ENCODE data around the gene DBP. TPM values are rescaled to one million over a fixed set of nuclear protein-coding genes. Genes with fewer than 3 reads are reported as not detected.
A peak's percentile ranks its signal among the peaks of the same experiment; 100 is the strongest.

Gene DBP
- total RNA-seq, 1 experiment from 2014 or later: 12.0 TPM

- TF ChIP-seq, protein P1, sequence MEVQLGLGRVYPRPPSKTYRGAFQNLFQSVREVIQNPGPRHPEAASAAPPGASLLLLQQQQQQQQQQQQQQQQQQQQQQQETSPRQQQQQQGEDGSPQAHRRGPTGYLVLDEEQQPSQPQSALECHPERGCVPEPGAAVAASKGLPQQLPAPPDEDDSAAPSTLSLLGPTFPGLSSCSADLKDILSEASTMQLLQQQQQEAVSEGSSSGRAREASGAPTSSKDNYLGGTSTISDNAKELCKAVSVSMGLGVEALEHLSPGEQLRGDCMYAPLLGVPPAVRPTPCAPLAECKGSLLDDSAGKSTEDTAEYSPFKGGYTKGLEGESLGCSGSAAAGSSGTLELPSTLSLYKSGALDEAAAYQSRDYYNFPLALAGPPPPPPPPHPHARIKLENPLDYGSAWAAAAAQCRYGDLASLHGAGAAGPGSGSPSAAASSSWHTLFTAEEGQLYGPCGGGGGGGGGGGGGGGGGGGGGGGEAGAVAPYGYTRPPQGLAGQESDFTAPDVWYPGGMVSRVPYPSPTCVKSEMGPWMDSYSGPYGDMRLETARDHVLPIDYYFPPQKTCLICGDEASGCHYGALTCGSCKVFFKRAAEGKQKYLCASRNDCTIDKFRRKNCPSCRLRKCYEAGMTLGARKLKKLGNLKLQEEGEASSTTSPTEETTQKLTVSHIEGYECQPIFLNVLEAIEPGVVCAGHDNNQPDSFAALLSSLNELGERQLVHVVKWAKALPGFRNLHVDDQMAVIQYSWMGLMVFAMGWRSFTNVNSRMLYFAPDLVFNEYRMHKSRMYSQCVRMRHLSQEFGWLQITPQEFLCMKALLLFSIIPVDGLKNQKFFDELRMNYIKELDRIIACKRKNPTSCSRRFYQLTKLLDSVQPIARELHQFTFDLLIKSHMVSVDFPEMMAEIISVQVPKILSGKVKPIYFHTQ (CRISPR knock-in tag; IDR thresholded peaks at IDR 0.05): peak; percentile 86
- peak; percentile 87 for TF ChIP-seq NFATC4 (CRISPR knock-in tag; IDR thresholded peaks at IDR 0.05)
- TF ChIP-seq, protein P2, sequence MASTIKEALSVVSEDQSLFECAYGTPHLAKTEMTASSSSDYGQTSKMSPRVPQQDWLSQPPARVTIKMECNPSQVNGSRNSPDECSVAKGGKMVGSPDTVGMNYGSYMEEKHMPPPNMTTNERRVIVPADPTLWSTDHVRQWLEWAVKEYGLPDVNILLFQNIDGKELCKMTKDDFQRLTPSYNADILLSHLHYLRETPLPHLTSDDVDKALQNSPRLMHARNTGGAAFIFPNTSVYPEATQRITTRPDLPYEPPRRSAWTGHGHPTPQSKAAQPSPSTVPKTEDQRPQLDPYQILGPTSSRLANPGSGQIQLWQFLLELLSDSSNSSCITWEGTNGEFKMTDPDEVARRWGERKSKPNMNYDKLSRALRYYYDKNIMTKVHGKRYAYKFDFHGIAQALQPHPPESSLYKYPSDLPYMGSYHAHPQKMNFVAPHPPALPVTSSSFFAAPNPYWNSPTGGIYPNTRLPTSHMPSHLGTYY (CRISPR knock-in tag; IDR thresholded peaks at IDR 0.05): peak; percentile 93
- no peak for TF ChIP-seq HMGXB4 (CRISPR knock-in tag; IDR thresholded peaks at IDR 0.05)
- no peak for TF ChIP-seq ZBTB21 (CRISPR knock-in tag; IDR thresholded peaks at IDR 0.05; ENCODE audit: borderline replicate concordance)
- peak; percentile 86 for TF ChIP-seq ZNF425 (CRISPR knock-in tag; conservative IDR thresholded peaks at IDR 0.05)
- peak; percentile 91 for TF ChIP-seq ZNF671 (CRISPR knock-in tag; IDR thresholded peaks at IDR 0.05)
- peak; percentile 92 for TF ChIP-seq PRRX2 (CRISPR knock-in tag; IDR thresholded peaks at IDR 0.05)
Measured at GRCh38 chr19:48613852-48614435, 23.2 kb downstream of the DBP start (continued).

DNA sequence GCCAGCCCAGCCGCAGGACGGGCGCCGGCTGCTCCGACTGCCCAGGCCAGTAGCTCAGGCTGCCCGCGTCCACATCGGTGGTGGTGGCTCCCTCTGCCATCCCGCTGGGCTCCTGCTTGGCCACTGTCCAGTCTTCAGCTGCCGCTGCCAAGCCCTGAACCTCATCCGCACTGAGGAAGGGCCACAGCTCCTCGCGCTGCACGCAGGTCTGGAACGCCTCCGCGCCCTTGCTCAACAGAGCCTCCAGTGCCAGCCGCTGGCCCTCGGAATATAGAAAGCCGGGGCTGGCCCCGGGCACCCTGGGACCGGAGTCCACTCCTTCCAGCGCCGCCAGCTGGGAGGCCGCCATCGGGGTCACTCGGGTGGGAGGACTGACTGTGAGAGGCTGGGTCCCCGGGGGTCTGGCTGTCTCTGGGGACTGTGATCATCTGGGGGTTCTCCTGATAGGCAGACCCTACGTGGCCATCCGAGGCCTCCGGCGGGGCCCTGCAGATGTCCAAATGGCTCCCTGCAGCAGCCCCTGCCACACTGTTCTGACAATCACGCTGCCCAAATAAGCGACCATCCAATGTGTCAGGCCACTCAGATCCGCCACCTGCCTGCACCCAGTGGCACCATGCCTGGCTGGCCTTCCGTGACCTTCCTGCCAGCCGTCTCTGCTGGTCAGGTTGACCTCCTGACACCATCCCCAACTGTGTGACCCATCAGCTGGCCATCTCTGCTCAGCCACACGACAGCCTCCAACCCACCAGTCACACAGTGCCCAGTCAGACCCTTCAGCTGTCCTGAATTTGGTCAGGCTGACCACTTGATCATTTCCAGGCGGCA is 23.9 kb downstream of the DBP start:
- TF ChIP-seq, protein P3, sequence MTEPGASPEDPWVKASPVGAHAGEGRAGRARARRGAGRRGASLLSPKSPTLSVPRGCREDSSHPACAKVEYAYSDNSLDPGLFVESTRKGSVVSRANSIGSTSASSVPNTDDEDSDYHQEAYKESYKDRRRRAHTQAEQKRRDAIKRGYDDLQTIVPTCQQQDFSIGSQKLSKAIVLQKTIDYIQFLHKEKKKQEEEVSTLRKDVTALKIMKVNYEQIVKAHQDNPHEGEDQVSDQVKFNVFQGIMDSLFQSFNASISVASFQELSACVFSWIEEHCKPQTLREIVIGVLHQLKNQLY (CRISPR knock-in tag; IDR thresholded peaks at IDR 0.05): no peak
- 0 out of 2 replicates have a peak, but pooled peaks have one; percentile 32 for TF ChIP-seq ZNF671 (CRISPR knock-in tag; IDR thresholded peaks at IDR 0.05)
- no peak for TF ChIP-seq CREB1 (CRISPR knock-in tag; IDR thresholded peaks at IDR 0.05)
- TF ChIP-seq NFATC4 (CRISPR knock-in tag; IDR thresholded peaks at IDR 0.05): 0 out of 2 replicates have a peak, but pooled peaks have one; percentile 8
- TF ChIP-seq NFYB (CRISPR knock-in tag; conservative IDR thresholded peaks at IDR 0.05; ENCODE audit: low read depth): no peak

GRCh38 chr19:48611872-48612271 is 25.3 kb downstream of the DBP start:
- peaks cover 19% of the 10 kb centered on the region for H3K36me3 Mint-ChIP-seq
- H3K9me3 Mint-ChIP-seq: no peaks in the 10 kb centered on the region
- CTCF ChIA-PET: interaction anchor here (4.9 kb wide), 1 partner anchor 23 kb away, joined by 68 read pairs; no protein-coding TSS in a partner anchor
- H3K4me1 Mint-ChIP-seq: peaks cover 32% of the 10 kb centered on the region
- H3K27me3 Mint-ChIP-seq (ENCODE audit: low read depth): no peaks in the 10 kb centered on the region
- POLR2A ChIA-PET: no interaction called here
- ATAC-seq: no peak
- H3K27ac Mint-ChIP-seq: no peak overlapping the region
- no peak overlapping the region for H3K4me3 Mint-ChIP-seq
- no peak for DNase-seq (ENCODE audit: low spot score)
- TF ChIP-seq HMGXB4 (CRISPR knock-in tag; IDR thresholded peaks at IDR 0.05) (no peak), ZNF532 (CRISPR knock-in tag; IDR thresholded peaks at IDR 0.05; ENCODE audit: borderline replicate concordance) (no peak)
- TF ChIP-seq, protein P4, sequence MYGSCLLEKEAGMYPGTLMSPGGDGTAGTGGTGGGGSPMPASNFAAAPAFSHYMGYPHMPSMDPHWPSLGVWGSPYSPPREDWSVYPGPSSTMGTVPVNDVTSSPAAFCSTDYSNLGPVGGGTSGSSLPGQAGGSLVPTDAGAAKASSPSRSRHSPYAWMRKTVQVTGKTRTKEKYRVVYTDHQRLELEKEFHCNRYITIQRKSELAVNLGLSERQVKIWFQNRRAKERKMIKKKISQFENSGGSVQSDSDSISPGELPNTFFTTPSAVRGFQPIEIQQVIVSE (CRISPR knock-in tag; IDR thresholded peaks at IDR 0.05; ENCODE audit: borderline replicate concordance): no peak

More for the DNA sequence above, 23.9 kb downstream of the DBP start:
- DNase-seq (ENCODE audit: low spot score) (no peak), ATAC-seq (no peak)
- Mint-ChIP-seq H3K27me3 (ENCODE audit: low read depth) (no peaks in the 10 kb centered on the region), H3K4me1 (peaks cover 46% of the 10 kb centered on the region), H3K36me3 (peaks cover 33% of the 10 kb centered on the region), H3K27ac (peak overlapping the region; percentile 96), H3K9me3 (no peaks in the 10 kb centered on the region), H3K4me3 (no peak overlapping the region)
- POLR2A ChIA-PET: interaction anchor here (1.0 to 2.5 kb wide), 3 partner anchors 11 to 17 kb away, joined by 4 to 16 read pairs (median 4); no protein-coding TSS in a partner anchor
- CTCF ChIA-PET: interaction anchor here (1.1 to 1.7 kb wide), 2 partner anchors 17 to 123 kb away, joined by 4 read pairs; no protein-coding TSS in a partner anchor

All from WTC11 (cell line).